H1 (cell line): ENCODE measurements around the gene RMRP.
"Not testable (repeated sequence)": the region's sequence is repeated elsewhere in the genome, so short reads cannot be mapped to it uniquely, and the experiment has no call there.

Experiments used
- ATF3 ChIP-seq: IDR thresholded peaks from 2 replicates; pipeline ENCODE4 v1.6.1; 2011; ENCODE audit warnings: low read depth, mild to moderate bottlenecking, low read length; ENCODE audit not compliant: insufficient read depth
- CEBPB ChIP-seq: IDR thresholded peaks from 2 replicates; pipeline ENCODE4 v1.6.1; 2012; ENCODE audit warnings: low read depth, low read length
- CHD2 ChIP-seq: IDR thresholded peaks from 2 replicates; pipeline ENCODE4 v1.6.1; 2012; ENCODE audit warnings: low read length, improper control_type of control experiment
- CTCF ChIP-seq, 3 experiments: IDR thresholded peaks; 1 replicate in 2 of 3; 2 replicates in 1 of 3; pipeline versions ENCODE4 v1.5.1 to v1.6.1; 2011; ENCODE audit warnings: low read length in 3 of 3, mild to moderate bottlenecking in 3 of 3, inconsistent platforms in 2 of 3, low read depth in 1 of 3, moderate library complexity in 1 of 3; ENCODE audit not compliant: insufficient read depth in 1 of 3; ENCODE audit errors: control extremely low read depth in 1 of 3
- EGR1 ChIP-seq: IDR thresholded peaks from 2 replicates; pipeline ENCODE4 v1.6.1; 2011; ENCODE audit warnings: low read depth, low read length, borderline replicate concordance
- EZH2 ChIP-seq: fragments of 200-600 bp; sonication (generic); IDR thresholded peaks from 2 replicates; pipeline ENCODE4 v1.7.1; 2012; ENCODE audit warnings: low read depth, mild to moderate bottlenecking, moderate library complexity, low read length, inconsistent platforms; ENCODE audit not compliant: severe bottlenecking
- HDAC6 ChIP-seq: IDR thresholded peaks from one replicate; pipeline ENCODE4 v1.7.1; 2012; ENCODE audit warnings: low read depth, mild to moderate bottlenecking, inconsistent platforms, low read length, moderate library complexity
- POLR2A ChIP-seq, 2 experiments: IDR thresholded peaks; 1 replicate in 1 of 2; 2 replicates in 1 of 2; pipeline ENCODE4 v1.6.1; 2011; ENCODE audit warnings: low read depth in 2 of 2, low read length in 2 of 2, mild to moderate bottlenecking in 2 of 2; ENCODE audit errors: control extremely low read depth in 1 of 2
- RAD21 ChIP-seq, 2 experiments: IDR thresholded peaks in 1 of 2; conservative IDR thresholded peaks in 1 of 2; 2 replicates each; pipeline ENCODE4 v1.6.1; 2011; ENCODE audit warnings: low read depth in 2 of 2, low read length in 2 of 2, improper control_type of control experiment in 1 of 2, inconsistent platforms in 1 of 2, mild to moderate bottlenecking in 1 of 2, moderate library complexity in 1 of 2
- RFX5 ChIP-seq: IDR thresholded peaks from 2 replicates; pipeline ENCODE4 v1.6.1; 2011; ENCODE audit warnings: low read depth, low read length, improper control_type of control experiment, borderline replicate concordance
- SIN3A ChIP-seq, 2 experiments: IDR thresholded peaks in 1 of 2; conservative IDR thresholded peaks in 1 of 2; 2 replicates each; pipeline ENCODE4 v1.6.1; 2011 to 2012; ENCODE audit warnings: low read length in 2 of 2, improper control_type of control experiment in 1 of 2, low read depth in 1 of 2, mild to moderate bottlenecking in 1 of 2
- SIX5 ChIP-seq: IDR thresholded peaks from 2 replicates; pipeline ENCODE4 v1.6.1; 2011; ENCODE audit warnings: mild to moderate bottlenecking, low read depth, low read length
- YY1 ChIP-seq: IDR thresholded peaks from 2 replicates; pipeline ENCODE4 v1.6.1; 2011; ENCODE audit warnings: low read depth, mild to moderate bottlenecking, low read length
- TF ChIP-seq, protein P1 (sequence below): IDR thresholded peaks from 2 replicates; pipeline ENCODE4 v1.6.1; 2012; ENCODE audit warnings: inconsistent platforms

DNA sequence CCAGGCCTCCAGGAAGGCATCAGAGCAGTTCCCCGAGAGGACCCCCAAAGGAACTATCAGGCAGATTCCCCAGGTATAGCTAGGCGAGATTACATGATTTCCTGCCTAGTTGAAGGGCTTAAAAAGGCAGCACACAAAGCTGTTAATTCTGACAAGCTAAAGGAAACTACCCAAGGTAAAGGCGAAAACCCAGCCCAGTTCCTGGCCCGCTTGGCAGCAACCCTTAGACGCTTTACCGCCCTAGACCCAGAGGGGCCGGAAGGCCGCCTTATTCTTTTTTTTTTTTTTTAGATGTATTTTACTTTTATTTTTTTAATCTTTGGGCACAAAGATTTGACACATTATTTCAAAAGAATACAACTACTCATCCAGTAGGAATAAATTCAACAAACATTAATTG is 19.1 kb downstream of the RMRP start:
- not testable (repeated sequence) for TF ChIP-seq ATF3; POLR2A (IDR thresholded peaks at IDR 0.05; ENCODE audit: control extremely low read depth in 1 of 2, low read depth in 2 of 2, low read length in 2 of 2); CTCF (IDR thresholded peaks at IDR 0.05; ENCODE audit: control extremely low read depth in 1 of 3, insufficient read depth in 1 of 3, low read depth in 1 of 3, low read length in 3 of 3); RFX5; SIX5; YY1; CHD2; EZH2; RAD21 (IDR thresholded peaks at IDR 0.05 in 1 of 2, conservative IDR thresholded peaks at IDR 0.05 in 1 of 2; ENCODE audit: low read depth in 2 of 2, low read length in 2 of 2); SIN3A (conservative IDR thresholded peaks at IDR 0.05 in 1 of 2, IDR thresholded peaks at IDR 0.05 in 1 of 2; ENCODE audit: low read depth in 1 of 2, low read length in 2 of 2); EGR1; CEBPB; HDAC6
- TF ChIP-seq, protein P1, sequence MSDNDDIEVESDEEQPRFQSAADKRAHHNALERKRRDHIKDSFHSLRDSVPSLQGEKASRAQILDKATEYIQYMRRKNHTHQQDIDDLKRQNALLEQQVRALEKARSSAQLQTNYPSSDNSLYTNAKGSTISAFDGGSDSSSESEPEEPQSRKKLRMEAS: not testable (repeated sequence)
